ENCODE measurements around the gene MBD3L2B. TPM values are rescaled to one million over a fixed set of nuclear protein-coding genes. Genes with fewer than 3 reads are reported as not detected.
"Not testable (repeated sequence)": the region's sequence is repeated elsewhere in the genome, so short reads cannot be mapped to it uniquely, and the experiment has no call there.

Gene MBD3L2B
- not detected in 2 replicates for total RNA-seq (2014; rRNA removed; shearing (Covaris generic))
- not detected in 2 replicates for polyA plus RNA-seq (2016; fragmentation: Nextera tagmentation; extraction: Ambion mirVana)

- H3K27me3 ChIP-seq (replicated peaks; ENCODE audit: insufficient read depth) = not testable (repeated sequence)
These were observed at the start of gene MBD3L2B for GRCh38 chr19:7021331-7021730. Gene MBD3L2B (minus strand): TSS chr19:7021431. CDS start chr19:7021397, 34 bp downstream.

GRCh38 chr19:7069904-7070226, 48.6 kb upstream of the MBD3L2B start:
- in situ Hi-C loops (cut with MboI) = no loop called here
- Histone ChIP-seq H3K79me2 (ENCODE audit: insufficient read depth) (peaks cover 27% of the 10 kb centered on the region), H3K4me3 (peak overlapping the region; percentile 95), H2AFZ (peak overlapping the region; percentile 94), H4K20me1 (ENCODE audit: insufficient read depth) (no peaks in the 10 kb centered on the region), H3K27me3 (replicated peaks; ENCODE audit: insufficient read depth) (no peaks in the 10 kb centered on the region), H3K9me3 (ENCODE audit: low read depth) (no peaks in the 10 kb centered on the region), H3K36me3 (ENCODE audit: low read depth) (peaks cover 19% of the 10 kb centered on the region), H3K9me2 (ENCODE audit: insufficient read depth) (no peaks in the 10 kb centered on the region), H3K27ac (peak overlapping the region; percentile 68), H3K4me1 (ENCODE audit: insufficient read depth) (peaks cover 18% of the 10 kb centered on the region), H3F3A (ENCODE audit: insufficient read depth) (peaks cover 11% of the 10 kb centered on the region; the same call in 1 of the 2 replicates), H3K9ac (peak overlapping the region; percentile 93), H3K4me2 (ENCODE audit: unreplicated experiment) (peak overlapping the region; percentile 95)
- peak; percentile 71 for DNase-seq
- WGBS, 2 experiments (ENCODE audit: low coverage in 1 of 2, low lambda C conversion rate in 2 of 2, missing lambda C conversion rate in 2 of 2) = 2% methylated on average over 12 of the region's 12 CpGs
- TF ChIP-seq EZH2 (IDR thresholded peaks at IDR 0.05; ENCODE audit: insufficient read depth, poor library complexity, severe bottlenecking) = no peak
- no peak for TF ChIP-seq EZH2phosphoT487 (IDR thresholded peaks at IDR 0.05; ENCODE audit: insufficient read depth, low read depth)

More at GRCh38 chr19:7021331-7021730, at the start of gene MBD3L2B:
- H3K4me2 ChIP-seq (ENCODE audit: unreplicated experiment); H3K9me2 ChIP-seq (ENCODE audit: insufficient read depth); H3K9me3 ChIP-seq (ENCODE audit: low read depth); H3K4me1 ChIP-seq (ENCODE audit: insufficient read depth); H3K27ac ChIP-seq; H3K36me3 ChIP-seq (ENCODE audit: low read depth); H3F3A ChIP-seq (ENCODE audit: insufficient read depth); H2AFZ ChIP-seq; H3K4me3 ChIP-seq; DNase-seq; in situ Hi-C loops (cut with MboI); H3K79me2 ChIP-seq (ENCODE audit: insufficient read depth); H4K20me1 ChIP-seq (ENCODE audit: insufficient read depth); H3K9ac ChIP-seq: not testable (repeated sequence)
- WGBS, 2 experiments (ENCODE audit: low coverage in 1 of 2, low lambda C conversion rate in 2 of 2, missing lambda C conversion rate in 2 of 2) = no CpG with 5 or more reads among the region's 6 CpGs

- Histone ChIP-seq H3K4me2 (ENCODE audit: unreplicated experiment) (peak within 1 kb of the TSS; percentile 95), H3K27me3 (replicated peaks; ENCODE audit: insufficient read depth) (no peaks in the 10 kb centered on the region), H3K9ac (peak within 1 kb of the TSS; percentile 93), H3K27ac (peak within 1 kb of the TSS; percentile 68), H2AFZ (peak within 1 kb of the TSS; percentile 94), H3K36me3 (ENCODE audit: low read depth) (peaks cover 17% of the 10 kb centered on the region), H4K20me1 (ENCODE audit: insufficient read depth) (no peaks in the 10 kb centered on the region), H3F3A (ENCODE audit: insufficient read depth) (peaks cover 11% of the 10 kb centered on the region; the same call in 1 of the 2 replicates), H3K9me2 (ENCODE audit: insufficient read depth) (no peaks in the 10 kb centered on the region), H3K4me3 (peak within 1 kb of the TSS; percentile 95), H3K4me1 (ENCODE audit: insufficient read depth) (peaks cover 18% of the 10 kb centered on the region), H3K9me3 (ENCODE audit: low read depth) (no peaks in the 10 kb centered on the region), H3K79me2 (ENCODE audit: insufficient read depth) (peaks cover 27% of the 10 kb centered on the region)
- in situ Hi-C loops (cut with MboI) = no loop called here
- no peak for TF ChIP-seq EZH2phosphoT487 (IDR thresholded peaks at IDR 0.05; ENCODE audit: insufficient read depth, low read depth)
- TF ChIP-seq EZH2 (IDR thresholded peaks at IDR 0.05; ENCODE audit: insufficient read depth, poor library complexity, severe bottlenecking) = no peak
- peak; percentile 99 for DNase-seq
- WGBS, 2 experiments (ENCODE audit: low coverage in 1 of 2, low lambda C conversion rate in 2 of 2, missing lambda C conversion rate in 2 of 2) = 1% methylated on average over 43 to 55 of the region's 56 CpGs
These were observed 48.0 kb upstream of the MBD3L2B start, which contains the start of gene ZNF557 for GRCh38 chr19:7069042-7069903. Gene ZNF557 (plus strand): TSS chr19:7069703. CDS start chr19:7075075, 5,372 bp downstream.

- no peak for TF ChIP-seq EZH2phosphoT487 (IDR thresholded peaks at IDR 0.05; ENCODE audit: insufficient read depth, low read depth)
- in situ Hi-C loops (cut with MboI) = no loop called here
- no peaks in the 10 kb centered on the region for H3K9me2 ChIP-seq (ENCODE audit: insufficient read depth)
- H3K9me3 ChIP-seq (ENCODE audit: low read depth) = no peaks in the 10 kb centered on the region
- H3K9ac ChIP-seq = no peak overlapping the region
- H3F3A ChIP-seq (ENCODE audit: insufficient read depth) = peaks cover 11% of the 10 kb centered on the region; the same call in 1 of the 2 replicates
- no peaks in the 10 kb centered on the region for H4K20me1 ChIP-seq (ENCODE audit: insufficient read depth)
- peaks cover 15% of the 10 kb centered on the region for H3K36me3 ChIP-seq (ENCODE audit: low read depth)
- H3K27ac ChIP-seq = no peak overlapping the region
- peak overlapping the region; percentile 54 for H2AFZ ChIP-seq
- H3K4me1 ChIP-seq (ENCODE audit: insufficient read depth) = peaks cover 18% of the 10 kb centered on the region
- H3K79me2 ChIP-seq (ENCODE audit: insufficient read depth) = peaks cover 27% of the 10 kb centered on the region
- WGBS, 2 experiments (ENCODE audit: low coverage in 1 of 2, low lambda C conversion rate in 2 of 2, missing lambda C conversion rate in 2 of 2) = 78 to 79% methylated on average over 6 of the region's 6 CpGs
- peak overlapping the region; percentile 95; the same call in 1 of the 2 replicates for H3K4me3 ChIP-seq
- no peak overlapping the region for H3K4me2 ChIP-seq (ENCODE audit: unreplicated experiment)
- H3K27me3 ChIP-seq (replicated peaks; ENCODE audit: insufficient read depth) = no peaks in the 10 kb centered on the region
- DNase-seq = no peak
These were observed 47.4 kb upstream of the MBD3L2B start for GRCh38 chr19:7068599-7068998.
